GM18519 (cell line): ENCODE data around the gene TCN1.

Source experiments
- ATAC-seq: cut with Tn5 transposase; IDR thresholded peaks from one replicate; pipeline ENCODE4 v1.9.1; 2021; ENCODE audit warnings: mild to moderate bottlenecking, moderate library complexity; ENCODE audit not compliant: unreplicated experiment, low FRiP score

The TCN1 gene

DNA sequence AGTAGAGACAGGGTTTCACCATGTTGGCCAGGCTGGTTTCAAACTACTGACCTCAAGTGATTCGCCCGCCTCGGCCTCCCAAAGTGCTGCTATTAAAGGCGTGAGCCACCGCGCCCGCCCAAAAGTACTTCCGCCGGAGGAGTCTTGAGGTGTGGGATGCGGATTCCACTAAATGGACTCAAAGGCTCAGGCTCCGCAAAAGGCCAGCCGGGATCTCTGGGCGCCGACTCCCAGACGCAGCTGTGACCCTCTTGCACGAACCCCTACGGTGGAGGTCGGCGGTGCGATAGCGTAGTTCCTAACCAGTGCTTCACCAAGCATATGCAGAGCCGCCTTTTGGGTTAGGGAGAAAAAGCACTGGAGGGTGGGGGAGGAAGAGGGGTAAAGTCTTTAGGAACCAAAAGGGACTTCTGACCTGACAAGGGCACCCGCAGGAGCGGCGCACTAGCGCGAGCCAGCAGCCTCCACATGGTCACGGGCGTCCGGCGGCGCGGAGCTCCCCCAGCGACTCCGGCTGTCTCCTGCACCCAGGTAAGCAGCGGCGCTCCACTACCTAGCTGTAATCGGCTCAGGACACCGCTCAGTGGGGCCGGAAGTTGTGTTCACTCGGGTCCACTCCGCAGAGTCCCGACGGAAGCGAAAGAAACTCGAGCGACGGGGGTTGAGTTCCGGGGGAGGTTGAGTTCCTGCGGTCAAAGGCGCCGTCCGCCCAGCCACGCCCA lies 55.9 kb downstream of the TCN1 start, which contains the start of gene MRPL16:
Gene MRPL16, minus strand, starts transcription at position 590 of the 722 bp plus-strand sequence. Its CDS starts 120 bp downstream, at position 470.
- peak; percentile 93 for ATAC-seq

DNA sequence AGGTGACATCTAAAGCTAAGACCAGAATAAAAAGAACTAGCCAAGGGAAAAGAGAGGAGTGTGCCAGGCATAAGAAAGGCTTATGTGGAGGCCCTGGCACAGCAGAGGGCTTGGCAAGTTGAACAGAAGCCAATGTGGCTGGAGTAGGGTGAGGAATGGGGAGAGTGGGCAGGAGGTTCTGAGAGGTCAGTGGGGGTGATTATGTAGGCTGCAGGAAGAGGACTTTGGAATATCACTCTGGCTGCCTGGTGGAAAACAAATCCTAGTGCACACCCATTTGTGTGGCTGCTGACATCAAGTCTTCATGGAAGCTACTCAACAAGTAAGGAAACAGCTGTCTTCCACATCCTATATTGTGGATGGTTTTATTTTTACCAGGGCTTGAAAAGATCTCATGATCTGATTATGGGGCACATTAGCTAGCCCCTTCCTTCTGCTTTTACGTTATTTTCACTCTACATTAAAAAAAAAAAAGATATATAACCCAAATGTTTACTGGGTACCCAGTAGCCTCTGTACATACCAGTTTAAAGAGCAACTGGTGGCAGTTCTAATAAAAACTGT lies 59.2 kb downstream of the TCN1 start:
- no peak for ATAC-seq

DNA sequence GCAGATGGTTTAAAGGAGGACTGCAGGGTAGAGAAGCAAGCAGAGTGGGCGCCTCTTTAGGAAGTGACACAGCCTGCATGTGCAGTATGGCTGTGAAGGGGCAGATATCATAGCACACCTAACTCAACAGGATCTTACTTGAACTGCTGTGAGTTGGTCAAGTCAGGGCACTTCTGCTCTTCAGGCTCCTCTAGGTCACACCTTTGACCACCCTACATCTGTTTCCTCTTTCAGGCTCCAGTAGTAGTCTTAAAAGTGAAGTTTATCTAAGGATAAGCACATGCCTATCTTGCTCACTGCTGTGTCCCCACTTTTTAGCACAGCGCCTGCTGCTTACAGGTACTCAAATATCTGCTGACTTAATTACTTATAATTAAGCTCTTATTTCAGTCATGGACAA lies 62.2 kb downstream of the TCN1 start:
- ATAC-seq = no peak
